Measurements from ENCODE around the gene HSPA8.
"Not testable (repeated sequence)": the region's sequence is repeated elsewhere in the genome, so short reads cannot be mapped to it uniquely, and the experiment has no call there.

The HSPA8 gene

DNA sequence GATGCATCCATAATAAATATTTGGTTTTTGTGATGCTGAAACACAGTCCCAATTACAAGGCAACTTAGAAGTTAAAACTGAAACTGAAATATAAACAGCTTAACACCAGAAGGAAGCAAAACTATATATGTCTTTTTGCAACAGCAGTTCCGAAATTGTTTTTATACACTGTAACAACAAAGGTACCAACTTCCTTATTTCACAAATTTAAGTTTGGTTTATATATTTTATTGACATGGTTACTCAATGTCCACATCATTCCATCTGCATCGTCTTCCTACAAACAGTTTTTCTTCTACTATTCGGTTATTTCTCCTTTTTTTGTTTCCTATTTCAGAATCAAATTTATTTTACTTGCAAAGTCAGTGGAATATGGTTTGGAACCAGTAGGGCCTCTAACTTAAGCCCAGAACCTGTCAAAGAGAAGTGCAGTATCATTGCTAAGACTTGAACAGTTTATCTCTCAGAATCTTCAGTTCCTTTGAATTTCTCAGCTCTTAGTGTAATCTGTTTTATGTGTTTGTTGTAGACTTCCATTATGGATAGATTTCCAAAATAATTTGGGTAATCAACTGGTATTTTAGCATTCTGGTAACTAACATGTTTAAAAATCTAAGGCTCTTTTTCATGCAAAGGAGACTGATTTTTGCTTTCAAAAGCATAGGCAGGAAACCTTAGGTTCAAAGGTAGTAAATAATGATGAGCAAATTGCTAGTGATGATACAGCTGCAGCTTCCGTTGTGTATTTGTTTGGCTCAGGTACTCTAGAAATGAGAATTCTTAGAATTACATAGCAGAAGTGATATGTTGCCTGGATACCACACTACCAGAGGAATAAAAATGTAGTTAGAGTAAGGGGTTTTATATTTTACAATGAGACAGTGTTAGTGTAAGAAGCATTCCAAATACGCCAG, 8.2 kb upstream of the HSPA8 start:
- no peak for DNase-seq

DNA sequence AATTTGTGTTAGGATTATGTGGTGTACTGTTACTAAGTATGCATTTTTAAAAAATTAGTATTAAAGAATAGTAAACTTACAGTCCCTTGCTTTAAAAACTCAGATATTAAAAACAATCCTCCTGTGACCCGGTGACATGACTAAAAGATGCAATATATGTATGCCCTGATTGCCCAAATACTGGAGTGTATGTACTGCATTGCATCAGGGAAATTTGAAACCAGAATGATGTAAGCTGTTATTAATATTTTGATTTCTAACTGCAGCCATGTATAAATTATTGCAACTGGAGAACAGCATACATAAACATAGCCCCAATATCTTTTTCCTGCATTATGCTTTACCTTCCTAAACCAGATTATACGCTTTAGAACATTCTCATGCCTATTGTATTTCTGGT, 3.7 kb upstream of the HSPA8 start:
- DNase-seq, result peak; percentile 63

DNA sequence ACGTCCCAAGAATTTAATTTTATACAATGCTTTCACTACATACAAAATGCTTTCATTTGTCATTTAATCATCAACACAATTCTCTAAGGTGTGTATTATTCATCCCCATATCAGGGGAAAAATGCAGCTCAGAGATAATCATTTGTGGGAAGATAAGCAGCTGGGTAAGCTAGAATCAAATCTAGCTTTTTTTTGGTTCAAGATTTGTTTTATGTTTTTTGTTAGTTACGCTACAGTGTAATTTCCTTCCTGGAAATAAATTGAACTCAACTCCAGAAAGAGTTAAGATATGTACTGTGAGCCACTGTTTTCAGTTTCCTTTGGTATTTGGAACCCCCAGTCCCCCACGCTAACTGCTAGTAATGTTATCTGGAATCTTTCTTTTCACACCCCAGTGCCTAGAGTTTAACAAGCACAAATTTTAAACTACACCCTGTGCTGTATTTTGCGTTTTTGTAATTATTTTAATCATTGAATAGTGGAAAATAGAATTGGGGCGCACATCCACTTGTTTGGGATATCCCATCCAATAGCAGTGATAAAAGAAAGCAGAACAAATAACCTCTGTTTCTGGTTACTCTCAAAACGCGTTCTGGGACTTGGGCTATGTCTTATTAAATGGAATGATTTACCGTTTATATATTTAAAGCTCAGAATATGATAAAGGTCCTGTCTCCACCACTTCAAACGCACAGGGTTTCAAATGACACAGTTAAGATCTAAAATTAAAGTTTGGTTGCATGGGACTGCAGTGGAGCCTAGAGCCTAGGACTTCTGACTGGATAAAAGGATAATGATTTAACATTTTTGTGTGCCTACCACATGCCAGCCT, 2.1 kb upstream of the HSPA8 start:
- peak; percentile 19 for DNase-seq

DNA sequence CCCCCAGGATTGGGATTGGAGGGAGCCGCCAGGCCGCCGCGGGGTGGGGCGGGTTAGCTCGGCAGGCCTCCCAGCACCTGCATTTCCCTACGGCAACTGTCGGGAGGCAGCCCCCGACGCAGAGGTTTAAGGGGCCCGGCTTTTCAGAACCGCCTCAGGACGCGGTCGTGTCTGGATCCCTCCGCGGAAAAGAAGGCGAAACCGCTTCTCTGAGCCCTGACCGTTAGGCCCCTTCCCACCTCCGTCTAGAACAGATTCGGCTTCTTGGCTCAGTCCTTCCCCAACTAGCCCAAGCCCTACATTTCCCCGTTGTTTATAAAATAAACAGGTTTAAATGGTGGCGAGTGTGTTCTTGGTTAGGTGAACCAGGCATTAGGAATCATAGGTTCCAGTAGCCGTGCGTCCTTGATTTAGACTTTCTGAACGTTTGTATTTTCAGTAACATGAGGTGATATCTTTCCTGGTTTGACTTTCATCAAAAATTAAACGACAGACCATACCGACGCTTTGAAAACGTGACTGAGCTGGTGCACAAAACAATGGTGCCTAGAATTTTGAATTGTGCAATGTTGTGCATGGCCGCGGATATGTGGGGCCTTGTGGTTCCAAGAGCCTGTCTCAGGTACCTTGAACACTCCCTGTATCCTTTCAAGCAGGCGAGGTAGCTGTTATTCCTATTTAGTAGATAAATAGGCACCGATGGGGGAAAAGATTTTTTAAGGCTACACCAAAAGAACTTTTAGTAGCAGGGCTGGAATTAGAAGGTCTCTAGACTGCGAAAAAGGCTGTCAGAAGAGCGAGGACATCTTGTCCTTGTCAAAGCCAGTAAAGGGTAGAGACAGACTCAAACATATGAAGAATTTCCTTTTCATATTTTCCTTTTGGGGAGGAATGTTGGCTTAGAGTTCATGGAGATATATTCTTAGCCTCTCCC, 1.2 kb upstream of the HSPA8 start:
- peak; percentile 66 for DNase-seq

DNA sequence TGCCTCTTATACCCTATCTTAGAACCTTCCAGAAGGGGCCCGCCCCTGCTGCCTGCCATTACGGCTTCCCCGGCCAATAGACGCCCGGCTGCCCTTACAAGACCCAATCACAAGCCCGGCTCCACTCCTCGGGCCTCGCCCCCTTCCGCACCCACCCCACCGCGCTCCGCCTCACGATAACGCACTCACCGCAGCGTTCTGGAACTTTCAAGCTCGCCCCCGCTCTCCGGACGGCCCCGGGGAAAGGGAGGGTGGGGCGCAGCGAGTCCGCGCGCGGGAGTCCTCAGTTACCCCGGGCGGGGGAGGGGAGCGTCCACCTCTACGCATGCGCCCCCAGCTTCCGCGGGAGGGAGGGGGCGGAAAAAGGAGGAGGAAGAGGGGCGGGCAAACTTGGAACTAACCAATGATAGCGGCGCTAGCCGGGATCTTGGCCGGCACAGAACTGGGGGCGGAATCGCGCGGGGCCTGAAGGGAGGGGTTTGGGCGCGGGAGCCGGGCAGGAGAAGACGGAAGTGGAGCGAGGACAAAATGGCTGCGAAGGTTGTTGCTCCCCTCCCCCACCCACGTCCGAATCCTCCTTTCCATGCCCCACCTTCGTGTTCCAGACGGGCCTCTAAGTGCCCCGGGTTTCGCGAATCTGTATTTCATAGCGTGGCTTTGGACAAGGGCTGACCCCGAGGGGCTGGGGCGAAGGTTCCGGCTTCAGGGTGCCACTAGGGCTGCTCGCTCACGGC, 389 bp upstream of the HSPA8 start:
- DNase-seq, result peak; percentile 100

DNA sequence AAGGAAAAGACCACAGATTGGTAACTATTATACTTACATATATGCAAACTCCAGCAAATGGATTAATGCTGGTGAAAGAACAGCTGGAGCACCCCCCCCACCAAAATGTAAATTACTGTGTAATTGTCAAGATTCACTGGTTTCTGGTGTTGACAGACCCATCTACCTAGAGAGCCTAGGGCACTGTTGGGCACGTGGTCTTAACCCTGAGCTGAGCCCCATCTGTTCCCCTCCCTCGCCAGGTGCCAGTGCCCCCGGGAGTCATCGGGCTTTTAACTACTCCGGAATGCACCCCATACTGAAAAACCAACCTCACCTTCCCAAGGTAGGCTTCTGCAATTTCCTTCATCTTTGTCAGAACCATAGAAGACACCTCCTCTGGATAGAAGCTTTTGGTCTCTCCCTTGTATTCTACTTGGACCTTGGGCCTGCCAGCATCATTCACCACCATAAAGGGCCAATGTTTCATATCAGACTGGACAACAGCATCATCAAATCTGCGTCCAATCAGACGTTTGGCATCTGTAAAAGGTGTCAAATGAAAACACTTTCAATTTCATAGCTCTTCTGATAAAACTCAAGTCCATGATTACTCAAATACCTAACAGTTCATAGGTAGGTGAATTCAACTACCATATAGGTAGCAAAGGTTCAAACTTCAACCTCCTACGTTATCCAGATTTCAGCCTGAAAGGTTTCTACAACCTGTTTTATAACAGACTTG, 1.5 kb downstream of the HSPA8 start:
- no peak for DNase-seq

DNA sequence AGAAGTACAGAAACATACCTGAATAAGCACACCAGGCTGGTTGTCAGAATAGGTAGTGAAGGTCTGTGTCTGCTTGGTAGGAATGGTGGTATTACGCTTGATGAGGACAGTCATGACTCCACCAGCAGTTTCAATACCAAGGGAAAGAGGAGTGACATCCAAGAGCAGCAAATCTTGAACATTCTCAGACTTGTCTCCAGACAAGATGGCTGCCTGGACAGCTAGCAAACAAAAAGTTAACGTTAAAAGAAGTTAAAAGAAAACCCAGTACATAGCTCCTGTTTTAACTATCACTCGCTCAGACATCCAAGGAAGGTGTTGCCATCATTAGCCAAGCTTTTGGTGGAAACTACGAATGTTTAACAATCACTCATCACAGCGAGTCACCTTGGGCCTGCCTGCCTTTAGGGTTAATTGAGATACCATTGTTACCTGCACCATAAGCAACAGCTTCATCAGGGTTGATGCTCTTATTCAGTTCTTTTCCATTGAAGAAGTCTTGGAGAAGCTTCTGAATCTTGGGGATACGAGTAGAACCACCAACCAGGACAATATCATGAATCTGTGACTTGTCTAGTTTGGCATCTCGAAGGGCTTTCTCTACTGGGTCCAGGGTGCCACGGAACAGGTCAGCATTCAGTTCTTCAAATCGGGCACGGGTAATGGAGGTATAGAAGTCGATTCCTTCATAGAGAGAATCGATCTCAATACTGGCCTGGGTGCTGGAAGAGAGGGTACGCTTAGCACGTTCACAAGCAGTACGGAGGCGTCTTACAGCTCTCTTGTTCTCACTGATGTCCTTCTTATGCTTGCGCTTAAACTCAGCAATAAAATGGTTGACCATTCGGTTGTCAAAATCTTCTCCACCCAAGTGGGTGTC, 2.7 kb downstream of the HSPA8 start:
- DNase-seq, result not testable (repeated sequence)

DNA sequence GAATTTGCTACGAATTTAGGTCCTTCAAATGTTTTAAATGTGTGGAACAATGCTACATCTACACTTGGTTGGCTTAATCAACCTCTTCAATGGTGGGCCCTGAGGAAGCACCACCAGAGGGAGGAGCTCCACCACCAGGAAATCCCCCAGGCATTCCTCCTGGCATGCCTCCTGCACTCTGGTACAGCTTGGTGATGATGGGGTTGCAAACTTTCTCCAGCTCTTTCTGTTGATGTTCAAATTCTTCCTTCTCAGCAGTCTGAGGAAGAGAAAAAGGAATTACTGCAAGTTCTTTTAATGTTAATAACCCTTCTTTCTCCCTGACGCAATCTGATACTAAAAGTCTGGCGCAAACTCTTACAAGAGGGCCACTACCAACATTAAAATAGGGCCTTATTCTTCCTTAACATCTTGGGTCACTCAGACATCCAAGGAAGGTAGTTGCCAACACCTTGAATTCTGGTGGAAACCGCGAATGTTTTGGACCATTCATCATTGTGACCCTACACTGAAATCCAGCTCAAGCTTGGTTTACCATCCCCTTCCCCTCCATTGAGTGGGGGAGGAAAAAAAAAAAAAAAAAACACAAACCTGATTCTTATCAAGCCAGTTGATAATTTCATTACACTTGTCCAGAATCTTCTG, 4.2 kb downstream of the HSPA8 start:
- no peak for DNase-seq

DNA sequence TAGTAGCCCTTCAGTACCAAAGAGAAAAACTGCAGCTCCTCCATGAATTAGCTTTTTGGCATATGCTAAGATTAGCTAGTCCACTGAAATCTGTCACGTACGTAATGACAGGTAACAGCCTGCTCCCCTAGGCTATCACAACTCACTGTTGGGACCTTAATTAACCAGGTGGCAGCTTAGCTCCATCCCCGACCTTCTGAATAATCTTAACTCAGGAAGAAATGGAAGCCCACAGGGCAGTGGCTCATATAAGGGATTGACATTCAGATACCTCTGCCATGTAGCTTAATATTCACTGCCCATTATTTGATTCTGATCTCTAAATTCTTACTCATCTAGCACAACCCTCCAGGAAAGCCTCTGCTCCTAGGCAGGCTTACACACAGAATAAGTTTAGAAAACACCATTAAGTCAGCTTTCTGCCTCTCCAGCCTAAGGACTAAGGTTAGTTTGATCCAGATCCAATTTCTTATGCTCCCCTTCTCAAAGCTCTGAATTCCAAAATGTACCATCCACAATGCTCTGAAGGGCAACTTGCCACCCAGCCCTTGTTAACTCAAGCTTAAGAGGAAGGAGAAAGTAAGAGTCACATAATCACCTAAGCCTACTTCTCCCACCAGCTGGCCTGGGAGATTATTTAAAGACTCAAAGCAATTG, 5.0 kb downstream of the HSPA8 start:
- no peak for DNase-seq

DNA sequence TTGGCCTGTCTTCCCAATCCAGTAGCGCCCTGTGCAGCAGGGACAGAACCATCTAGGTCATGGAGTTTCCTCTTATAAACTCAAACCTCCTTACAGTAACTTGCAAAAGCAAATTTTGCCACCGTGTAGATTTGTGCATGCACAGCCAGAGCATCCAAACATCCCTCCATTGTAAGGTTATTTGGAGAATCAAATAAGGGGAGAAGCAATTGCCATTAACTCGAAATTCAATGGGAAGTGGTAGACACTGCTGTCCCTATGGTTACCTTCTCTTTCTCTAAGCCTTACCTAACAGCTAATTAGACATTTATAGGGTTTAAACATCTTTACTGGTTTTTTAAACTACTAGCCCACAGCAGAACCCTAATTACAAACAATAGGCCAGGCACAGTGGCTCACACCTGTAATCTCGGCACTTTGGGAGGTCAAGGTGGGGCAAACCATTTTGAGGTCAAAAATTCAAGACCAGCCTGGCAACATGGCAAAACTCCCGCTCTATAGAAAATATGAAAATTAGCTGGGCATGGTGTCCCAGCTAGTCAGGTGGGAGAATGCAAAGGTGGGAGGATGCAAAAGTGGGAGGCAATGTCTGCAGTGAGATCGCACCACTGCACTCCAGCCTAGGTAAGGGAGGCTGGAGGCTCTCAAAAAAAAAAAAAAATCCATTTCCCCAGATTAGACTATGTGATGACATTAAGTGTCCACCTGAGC, 6.6 kb downstream of the HSPA8 start:
- no peak for DNase-seq

DNA sequence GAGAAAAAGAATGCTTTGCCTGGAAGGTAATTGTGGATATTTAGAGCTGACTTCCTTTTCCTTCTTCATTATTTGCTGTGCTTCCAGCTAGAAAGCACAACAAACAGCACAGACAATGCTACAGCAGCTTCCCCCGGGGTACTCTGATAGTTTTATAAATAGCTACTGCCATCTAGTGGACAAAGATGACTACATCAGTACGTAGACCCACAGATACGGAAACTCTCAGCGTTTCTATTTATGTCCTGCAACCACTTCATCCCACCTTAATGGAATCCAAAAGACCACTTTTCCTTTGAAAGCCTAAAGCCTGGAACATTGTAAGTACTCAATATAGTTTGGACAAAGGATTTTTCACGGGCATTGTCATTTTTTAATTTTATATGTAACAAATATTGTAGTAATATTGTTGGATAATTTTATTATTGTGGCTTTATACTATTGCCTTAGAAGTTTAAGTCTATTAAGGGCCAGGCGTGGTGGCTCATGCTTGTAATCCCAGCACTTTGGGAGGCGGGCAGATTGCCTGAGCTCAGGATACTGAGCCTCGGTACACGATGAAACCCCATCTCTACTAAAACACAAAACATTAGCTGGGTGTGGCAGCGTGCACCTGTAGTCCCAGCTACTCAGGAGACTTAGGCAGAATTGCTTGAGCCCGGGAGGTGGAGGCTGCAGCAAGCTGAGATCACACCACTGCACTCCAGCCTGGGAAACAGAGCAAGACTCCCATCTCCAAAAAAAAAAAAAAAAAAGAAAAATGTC, 7.5 kb downstream of the HSPA8 start:
- DNase-seq, result peak; percentile 71

DNA sequence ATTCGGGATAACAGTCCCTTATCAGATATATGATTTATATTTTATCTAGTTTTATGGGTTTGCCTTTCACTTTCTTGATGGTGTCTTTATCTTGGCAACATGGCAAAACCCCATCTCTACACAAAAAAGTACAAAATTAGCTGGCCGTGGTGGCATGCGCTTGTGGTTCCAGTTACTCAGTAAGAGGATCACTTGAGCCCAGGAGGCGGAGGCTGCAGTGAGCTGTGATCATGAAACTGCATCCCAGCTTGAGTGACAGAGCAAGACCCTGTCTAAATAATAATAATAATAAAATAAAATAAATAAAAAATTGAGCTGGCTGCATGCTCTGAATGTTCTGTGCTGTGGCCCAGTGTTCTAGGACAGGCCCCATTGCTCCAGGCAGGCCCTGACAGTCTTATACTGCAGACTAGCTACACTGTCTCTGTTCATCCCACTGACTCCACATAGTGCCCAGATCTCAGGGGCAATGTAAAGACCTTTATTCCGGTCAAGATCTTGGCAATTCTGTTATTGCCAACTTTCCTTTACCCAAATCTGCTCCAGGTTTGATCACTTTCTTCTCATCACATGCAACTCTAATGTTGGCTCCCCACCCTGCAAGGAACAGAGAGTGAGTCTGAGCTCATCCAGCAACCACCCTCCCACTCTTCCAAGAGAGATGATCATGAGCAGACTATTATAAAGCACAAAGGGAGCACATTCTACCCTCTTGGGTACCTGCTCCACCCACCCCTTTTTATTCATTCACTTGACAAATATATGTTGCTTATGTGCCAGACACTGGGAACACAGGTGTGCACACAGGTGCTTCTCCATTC, 8.8 kb downstream of the HSPA8 start:
- DNase-seq, result no peak

DNA sequence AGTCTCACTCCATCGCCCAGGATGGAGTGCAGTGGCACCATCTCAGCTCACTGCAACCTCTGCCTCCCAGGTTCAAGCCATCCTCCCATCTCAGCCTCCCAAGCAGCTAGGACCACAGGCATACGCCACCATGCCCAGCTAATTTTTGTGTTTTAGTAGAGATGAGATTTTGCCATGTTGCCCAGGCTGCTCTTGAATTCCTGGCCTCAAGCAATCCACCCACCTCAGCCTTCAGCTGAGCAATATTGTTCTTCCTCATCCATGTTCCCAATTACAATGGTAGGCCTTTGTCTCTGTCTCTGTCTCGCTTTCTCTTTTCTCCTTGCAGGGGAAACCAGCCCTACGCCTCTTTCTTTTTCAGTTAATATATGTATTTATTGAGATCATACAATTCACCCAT, 10.3 kb downstream of the HSPA8 start:
- no peak for DNase-seq

DNA sequence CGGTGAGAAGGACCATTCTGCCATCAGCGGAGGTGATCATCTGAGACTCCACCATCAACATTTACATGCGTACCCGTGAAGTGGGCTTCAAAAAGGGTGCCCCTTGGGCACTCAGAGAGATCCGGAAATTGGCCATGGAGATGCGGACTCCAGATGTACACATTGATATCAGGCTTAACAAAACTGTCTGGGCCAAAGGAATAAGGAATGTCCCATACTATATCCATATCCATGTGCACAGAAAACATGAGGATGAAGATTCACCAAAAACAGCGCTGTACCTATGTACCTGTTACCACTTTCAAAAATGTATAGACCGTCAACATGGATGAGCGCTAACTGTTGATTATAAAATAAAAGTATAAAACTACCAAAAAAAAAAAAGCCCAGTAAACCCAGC, 10.8 kb downstream of the HSPA8 start:
- DNase-seq, result no peak

DNA sequence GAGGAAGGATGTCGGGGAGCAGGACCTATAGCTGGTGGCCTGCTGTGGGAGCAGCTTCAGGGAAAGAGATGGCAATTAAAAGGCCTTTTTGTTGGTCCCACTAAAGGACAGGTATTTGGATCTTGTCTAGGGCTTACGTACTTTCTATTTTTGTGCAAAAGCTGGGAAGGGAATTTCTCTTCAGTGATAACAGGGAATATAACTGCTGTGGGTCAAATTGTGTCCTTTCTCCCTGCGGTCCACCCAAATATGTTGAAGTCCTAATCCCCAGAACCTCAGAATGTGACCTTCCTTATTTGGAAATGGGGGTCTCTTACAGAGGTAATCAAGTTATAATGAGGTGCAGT, 14.0 kb downstream of the HSPA8 start:
- DNase-seq, result no peak

DNA sequence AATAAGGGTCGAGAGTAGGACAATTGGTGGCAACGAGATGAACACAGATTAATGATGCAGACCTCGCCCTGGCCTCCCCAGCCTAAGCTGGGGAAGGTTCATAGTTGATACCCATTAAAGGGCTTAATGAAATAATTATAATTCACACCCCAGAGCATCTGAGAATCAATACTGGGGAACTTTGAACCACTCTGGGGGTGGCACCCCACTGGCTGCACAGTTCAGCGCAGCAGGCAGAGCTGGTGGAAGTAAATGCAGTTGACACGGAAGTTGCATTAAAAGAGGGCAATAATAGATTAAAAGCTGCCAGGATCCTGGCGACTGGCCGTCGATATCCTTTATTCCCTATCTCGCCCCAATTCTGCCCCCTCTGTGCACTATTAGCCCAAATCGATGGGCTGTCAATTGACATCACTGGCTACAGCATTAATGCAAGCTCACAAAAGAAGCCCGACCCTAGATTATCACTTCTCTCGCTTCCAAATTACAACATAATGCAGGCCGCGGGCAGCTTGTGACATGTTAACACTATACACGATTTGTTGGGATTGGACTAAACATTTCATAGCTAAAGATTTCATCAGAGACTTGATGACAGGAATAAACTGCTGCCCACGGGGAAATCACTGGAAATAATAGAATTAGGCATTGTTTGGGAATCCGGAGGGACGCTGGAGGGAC, 14.5 kb downstream of the HSPA8 start:
- no peak for DNase-seq

Measured in fibroblast of skin of right biceps (primary cell).